IPS-20b (cell line): Measurements from ENCODE around the gene LRRC46.

Experiments used
- H3K27ac ChIP-seq: one replicate; pipeline ENCODE4 v1.5.1; 2013; ENCODE audit warnings: low read length
- H3K27me3 ChIP-seq: 2 replicates; pipeline ENCODE4 v1.6.1; 2013; ENCODE audit warnings: mild to moderate bottlenecking, low read length, inconsistent platforms; ENCODE audit not compliant: insufficient read depth
- H3K36me3 ChIP-seq: 2 replicates; pipeline ENCODE4 v1.6.1; 2013; ENCODE audit warnings: low read depth, mild to moderate bottlenecking, inconsistent platforms, low read length, moderate library complexity; ENCODE audit not compliant: insufficient read depth
- H3K4me1 ChIP-seq: 2 replicates; pipeline ENCODE4 v1.6.1; 2013; ENCODE audit warnings: mild to moderate bottlenecking, control low read depth, inconsistent platforms, low read length, moderate library complexity; ENCODE audit not compliant: insufficient read depth
- H3K4me3 ChIP-seq: 2 replicates; pipeline ENCODE4 v1.5.1; 2013; ENCODE audit warnings: mild to moderate bottlenecking, low read length, inconsistent platforms
- H3K9ac ChIP-seq: 2 replicates; pipeline ENCODE4 v1.6.1; 2013; ENCODE audit warnings: low read depth, mild to moderate bottlenecking, inconsistent platforms, low read length, moderate library complexity
- H3K9me3 ChIP-seq: 2 replicates; pipeline ENCODE4 v1.6.1; 2013; ENCODE audit warnings: mild to moderate bottlenecking, low read depth, low read length, inconsistent platforms; ENCODE audit not compliant: insufficient read depth

Gene LRRC46, protein sequence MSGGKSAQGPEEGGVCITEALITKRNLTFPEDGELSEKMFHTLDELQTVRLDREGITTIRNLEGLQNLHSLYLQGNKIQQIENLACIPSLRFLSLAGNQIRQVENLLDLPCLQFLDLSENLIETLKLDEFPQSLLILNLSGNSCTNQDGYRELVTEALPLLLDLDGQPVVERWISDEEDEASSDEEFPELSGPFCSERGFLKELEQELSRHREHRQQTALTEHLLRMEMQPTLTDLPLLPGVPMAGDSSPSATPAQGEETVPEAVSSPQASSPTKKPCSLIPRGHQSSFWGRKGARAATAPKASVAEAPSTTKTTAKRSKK

DNA sequence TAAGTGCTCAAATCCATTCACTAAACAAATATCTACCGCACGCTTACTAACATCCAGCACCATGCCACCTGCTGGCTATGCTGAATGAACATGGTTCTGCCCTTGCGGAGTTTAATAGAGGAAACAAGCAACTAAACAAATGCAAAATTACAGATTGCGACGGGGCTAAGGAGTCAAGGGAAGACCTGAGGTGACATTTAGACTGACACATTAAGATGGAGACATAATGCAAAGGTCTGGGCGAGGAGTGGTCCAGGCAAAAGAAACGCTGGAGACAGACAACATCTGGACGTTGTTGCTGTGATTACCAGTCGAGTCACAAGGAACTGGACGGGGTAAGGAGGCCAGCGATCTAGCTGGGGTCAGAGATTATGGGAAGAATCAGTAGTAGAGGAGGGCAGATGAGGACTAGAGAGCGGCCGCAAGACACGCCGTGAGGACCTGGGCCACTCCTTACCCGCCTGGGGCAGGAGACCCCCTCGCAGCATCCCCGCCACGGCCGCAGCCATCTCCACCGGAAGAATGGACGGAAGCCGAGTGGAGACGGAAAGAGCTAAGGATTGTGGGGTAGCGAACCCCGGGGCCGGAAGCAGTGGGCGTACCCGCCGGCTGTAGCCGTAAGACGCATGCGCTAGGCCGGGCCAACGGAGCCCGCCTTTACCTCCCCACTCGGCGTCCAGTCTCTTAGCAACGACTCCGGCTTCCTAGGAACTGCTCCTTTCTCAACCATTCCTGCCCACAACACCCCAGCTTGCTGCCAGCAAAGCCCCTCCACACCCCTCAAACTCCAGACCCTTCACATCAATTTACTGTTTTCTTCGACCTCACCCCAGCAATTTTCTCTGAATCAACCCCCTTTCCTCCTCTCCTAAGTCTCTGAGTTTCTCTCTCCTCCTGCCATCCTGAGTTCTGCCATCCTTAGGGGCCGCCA is at the start of gene LRRC46, which contains the start of gene MRPL10:
Gene LRRC46 (plus strand): TSS at position 668 of the 931 bp plus-strand sequence. CDS start 320 bp downstream, outside the sequence.
Gene MRPL10 (minus strand): TSS at position 539 of the 931 bp plus-strand sequence. CDS start 30 bp downstream, at position 509.
- Histone ChIP-seq H3K9ac (peak within 1 kb of the TSS; percentile 97), H3K4me1 (no peaks in the 10 kb centered on the region), H3K27ac (peak within 1 kb of the TSS; percentile 20), H3K27me3 (no peaks in the 10 kb centered on the region), H3K4me3 (peak within 1 kb of the TSS; percentile 100), H3K36me3 (peaks cover 31% of the 10 kb centered on the region), H3K9me3 (no peaks in the 10 kb centered on the region)

DNA sequence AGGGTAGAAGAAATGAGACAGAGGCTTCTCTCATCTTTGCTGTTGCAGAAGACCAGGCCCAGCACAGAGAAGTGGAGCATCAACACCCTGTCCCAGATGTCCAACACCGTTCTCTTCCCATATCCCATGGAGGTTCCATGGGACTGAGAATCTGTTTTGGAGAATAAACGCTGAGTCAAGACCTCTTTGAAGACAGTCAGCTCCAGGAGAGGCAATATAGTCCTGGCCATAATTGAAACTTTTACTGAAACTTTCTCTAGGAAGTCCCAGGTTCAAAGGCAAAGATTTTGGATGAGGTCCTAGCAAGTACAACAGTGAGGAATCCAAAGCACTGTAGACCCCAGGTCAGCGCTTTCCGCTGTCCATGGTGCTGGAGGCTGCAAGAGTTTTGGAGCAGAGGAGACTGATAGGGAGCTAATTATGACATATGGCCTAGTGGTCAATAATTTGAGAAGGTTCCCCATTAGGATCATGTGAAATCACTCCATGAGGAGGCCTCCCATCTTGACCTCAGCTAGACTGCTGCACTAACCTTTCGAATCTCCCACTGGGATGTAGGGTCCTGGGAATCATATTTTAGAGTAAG is 45.8 kb upstream of the LRRC46 start:
- peaks cover 41% of the 10 kb centered on the region for H3K27me3 ChIP-seq
- H3K27ac ChIP-seq: no peak overlapping the region
- H3K4me3 ChIP-seq: no peak overlapping the region
- H3K9me3 ChIP-seq: no peaks in the 10 kb centered on the region
- H3K36me3 ChIP-seq: no peaks in the 10 kb centered on the region
- H3K4me1 ChIP-seq: no peaks in the 10 kb centered on the region
- H3K9ac ChIP-seq: no peak overlapping the region

DNA sequence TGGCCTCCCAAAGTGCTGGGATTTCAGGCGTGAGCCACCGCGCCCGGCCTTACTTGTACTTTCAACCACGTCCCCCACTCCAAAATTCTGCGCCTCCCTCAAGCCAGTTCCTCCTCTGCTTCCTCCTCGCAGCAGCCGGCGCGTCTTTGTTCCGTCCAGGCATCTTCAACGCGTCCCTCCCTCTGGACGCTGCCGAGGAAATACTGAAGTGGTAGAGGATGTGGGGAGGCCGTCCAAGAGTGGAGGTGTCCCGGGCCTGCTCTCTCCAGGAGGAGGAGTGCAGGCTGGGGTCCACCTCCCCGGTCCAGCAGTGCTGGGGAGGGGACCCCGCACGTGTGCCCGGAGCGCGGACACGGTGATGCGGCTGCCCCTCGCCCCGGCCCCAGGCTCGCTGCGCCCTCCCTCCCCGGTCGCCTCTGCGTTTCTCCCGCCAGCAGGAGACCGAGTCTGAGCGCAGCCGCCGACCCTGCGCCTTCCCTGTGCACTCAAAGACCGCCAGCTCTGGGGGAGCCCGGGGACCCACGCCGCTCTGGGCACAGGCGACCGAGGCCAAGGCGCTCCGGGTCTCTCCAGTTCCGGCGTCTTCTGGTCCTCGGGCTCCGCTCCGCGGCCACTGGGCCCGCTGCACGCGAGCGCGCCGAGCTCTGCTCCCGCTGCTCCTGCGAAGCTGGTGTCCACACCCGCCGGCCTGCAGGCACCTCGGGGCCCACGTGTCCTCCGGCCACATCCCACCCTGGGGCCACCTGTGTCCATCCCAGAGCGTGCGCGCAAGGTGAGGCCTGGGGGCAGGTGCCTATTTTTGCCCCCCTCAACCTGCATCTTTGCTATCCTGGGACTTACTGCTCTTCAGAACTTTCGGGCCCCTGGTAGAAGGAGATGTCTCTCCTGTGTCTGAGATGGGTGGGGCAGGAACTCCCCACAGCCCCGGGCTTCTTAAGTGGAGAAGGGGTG is 41.6 kb upstream of the LRRC46 start:
- H3K9ac ChIP-seq: peak overlapping the region; percentile 70; the same call in 1 of the 2 replicates
- H3K36me3 ChIP-seq: no peaks in the 10 kb centered on the region
- H3K4me3 ChIP-seq: peak overlapping the region; percentile 79
- H3K27ac ChIP-seq: no peak overlapping the region
- H3K27me3 ChIP-seq: peaks cover 70% of the 10 kb centered on the region
- no peaks in the 10 kb centered on the region for H3K4me1 ChIP-seq
- no peaks in the 10 kb centered on the region for H3K9me3 ChIP-seq

DNA sequence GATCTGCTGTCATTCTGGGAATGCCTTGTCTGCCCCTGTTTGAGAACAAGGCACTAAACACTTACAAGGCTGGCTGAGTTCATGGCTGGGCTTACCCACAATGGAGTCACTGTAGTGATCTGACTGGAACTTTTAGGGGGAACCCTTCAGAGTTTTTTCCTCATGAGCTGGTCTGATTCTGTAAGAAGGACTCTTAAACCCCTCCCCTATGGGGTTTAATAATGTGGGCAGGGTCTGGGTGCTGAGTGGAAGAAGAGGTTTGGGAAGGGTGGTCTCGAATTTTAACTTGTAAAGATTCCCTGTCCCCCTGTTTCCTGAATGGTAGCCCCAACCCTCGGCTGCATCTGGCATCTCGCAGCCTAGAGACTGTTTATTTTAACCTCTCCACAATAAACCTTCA is 40.4 kb upstream of the LRRC46 start:
- no peaks in the 10 kb centered on the region for H3K9me3 ChIP-seq
- H3K36me3 ChIP-seq: no peaks in the 10 kb centered on the region
- no peak overlapping the region for H3K9ac ChIP-seq
- H3K4me3 ChIP-seq: no peak overlapping the region
- H3K27ac ChIP-seq: no peak overlapping the region
- H3K27me3 ChIP-seq: peaks cover 78% of the 10 kb centered on the region
- no peaks in the 10 kb centered on the region for H3K4me1 ChIP-seq

DNA sequence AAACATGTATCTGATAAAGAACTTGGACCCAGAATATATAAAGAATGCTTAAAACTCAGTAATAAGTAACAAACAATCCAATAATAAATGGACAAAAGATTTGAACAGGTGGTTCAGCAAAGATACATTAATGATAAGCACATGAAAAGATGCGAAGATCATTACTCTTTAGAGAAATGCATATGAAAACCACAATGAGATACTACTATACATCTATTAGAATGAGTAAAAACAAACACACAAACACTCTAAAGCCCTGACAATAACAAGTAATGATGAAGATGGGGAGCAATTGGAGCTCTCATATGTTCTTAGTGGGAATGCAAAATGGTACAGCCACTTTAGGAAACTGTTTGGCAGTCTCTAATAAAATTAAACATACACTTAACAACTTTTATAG is 39.0 kb upstream of the LRRC46 start:
- Histone ChIP-seq H3K27me3 (peaks cover 78% of the 10 kb centered on the region), H3K36me3 (no peaks in the 10 kb centered on the region), H3K9me3 (no peaks in the 10 kb centered on the region), H3K4me3 (no peak overlapping the region), H3K27ac (no peak overlapping the region), H3K4me1 (no peaks in the 10 kb centered on the region), H3K9ac (no peak overlapping the region)

DNA sequence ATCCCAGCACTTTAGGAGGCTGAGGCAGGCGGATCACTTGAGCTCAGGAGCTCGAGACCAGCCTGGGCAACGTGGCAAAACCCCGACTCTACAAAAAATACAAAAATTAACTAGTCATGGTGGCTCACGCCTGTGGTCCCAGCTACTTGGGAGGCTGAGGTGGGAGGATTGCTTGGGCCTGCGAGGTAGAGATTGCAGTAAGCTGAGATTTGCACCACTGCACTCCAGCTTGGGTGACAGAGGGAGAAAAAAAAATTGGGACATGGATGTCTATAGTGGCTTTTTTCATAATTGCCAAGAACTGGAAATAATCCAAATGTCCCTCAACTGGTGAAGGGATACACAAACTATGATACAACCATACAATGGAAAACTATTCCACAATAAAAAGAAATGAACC is 38.5 kb upstream of the LRRC46 start:
- no peak overlapping the region for H3K9ac ChIP-seq
- no peaks in the 10 kb centered on the region for H3K9me3 ChIP-seq
- H3K36me3 ChIP-seq: no peaks in the 10 kb centered on the region
- no peak overlapping the region for H3K27ac ChIP-seq
- H3K4me1 ChIP-seq: no peaks in the 10 kb centered on the region
- no peak overlapping the region for H3K4me3 ChIP-seq
- H3K27me3 ChIP-seq: peaks cover 74% of the 10 kb centered on the region

DNA sequence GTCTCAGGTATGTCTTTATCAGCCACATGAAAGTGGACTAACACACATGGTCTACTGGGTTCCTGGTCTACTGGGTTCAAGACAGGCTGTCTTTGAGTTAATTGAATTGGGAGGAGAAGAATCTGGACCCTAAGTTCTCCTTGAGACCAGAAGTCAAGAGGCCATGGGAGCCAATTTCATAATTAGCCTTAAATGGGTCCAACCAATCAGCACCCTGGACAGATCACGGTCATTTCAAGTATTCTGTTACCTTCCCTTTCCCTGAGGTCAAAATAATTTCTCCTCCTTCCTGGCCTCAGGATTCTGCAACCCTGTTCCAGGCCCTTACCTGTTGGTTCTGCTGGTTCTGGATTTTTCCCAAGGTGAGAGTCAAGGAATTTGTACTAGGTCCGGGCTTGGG is 33.7 kb upstream of the LRRC46 start:
- peaks cover 26% of the 10 kb centered on the region for H3K27me3 ChIP-seq
- H3K4me3 ChIP-seq: no peak overlapping the region
- no peaks in the 10 kb centered on the region for H3K36me3 ChIP-seq
- H3K4me1 ChIP-seq: no peaks in the 10 kb centered on the region
- H3K27ac ChIP-seq: no peak overlapping the region
- no peak overlapping the region for H3K9ac ChIP-seq
- no peaks in the 10 kb centered on the region for H3K9me3 ChIP-seq

DNA sequence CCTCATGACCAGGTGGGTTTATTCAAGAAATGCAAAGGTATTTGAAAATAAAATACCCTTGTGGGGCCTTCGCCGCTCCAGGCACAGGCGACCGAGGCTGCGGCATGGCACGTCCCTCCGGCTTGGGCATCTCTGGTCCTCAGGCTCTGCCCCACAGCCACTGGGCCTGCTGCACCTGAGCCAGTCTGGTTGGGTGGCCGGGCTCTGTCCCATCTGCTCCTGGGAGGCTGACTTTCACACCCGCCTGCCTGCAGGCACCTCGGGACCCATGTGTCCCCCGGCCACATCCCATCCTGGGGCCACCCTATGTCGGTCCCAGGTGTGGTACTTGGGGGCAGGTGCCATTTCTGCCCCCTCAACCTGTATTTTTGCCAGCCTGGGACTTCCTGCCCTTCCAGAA is 30.8 kb upstream of the LRRC46 start:
- no peak overlapping the region for H3K27ac ChIP-seq
- no peaks in the 10 kb centered on the region for H3K9me3 ChIP-seq
- peaks cover under 1% of the 10 kb centered on the region; the same call in 1 of the 2 replicates for H3K27me3 ChIP-seq
- H3K4me1 ChIP-seq: no peaks in the 10 kb centered on the region
- H3K36me3 ChIP-seq: no peaks in the 10 kb centered on the region
- no peak overlapping the region for H3K4me3 ChIP-seq
- no peak overlapping the region for H3K9ac ChIP-seq

DNA sequence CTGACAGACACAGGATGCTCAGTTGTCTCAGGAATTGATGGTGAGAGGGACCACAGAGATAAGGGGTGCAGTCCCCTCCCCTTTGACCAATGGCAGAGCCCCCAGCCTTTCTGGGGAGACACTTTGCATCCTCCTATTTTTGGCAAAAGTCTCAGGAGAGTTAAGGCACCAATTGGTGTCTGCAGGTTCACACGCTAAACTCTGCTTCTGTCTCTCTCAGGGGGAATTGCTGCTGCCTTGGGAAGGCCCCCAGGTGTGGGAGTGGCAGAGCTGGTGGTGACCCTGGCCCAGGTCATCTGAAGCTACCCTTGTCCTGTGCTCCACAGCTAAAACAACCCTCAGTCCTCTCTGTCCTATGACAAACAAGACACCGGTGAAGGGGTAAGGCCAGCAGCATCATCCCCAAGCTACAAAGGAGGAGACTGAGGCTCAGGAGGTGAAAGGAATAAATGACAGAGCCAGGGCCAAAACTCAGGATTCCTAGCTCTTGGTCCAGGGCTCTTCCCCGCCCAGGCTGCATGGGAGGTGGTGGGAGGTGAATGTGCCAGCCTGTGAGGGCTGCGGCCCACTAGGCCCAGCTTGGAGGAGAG is 30.2 kb upstream of the LRRC46 start:
- Histone ChIP-seq H3K36me3 (no peaks in the 10 kb centered on the region), H3K4me3 (no peak overlapping the region), H3K9ac (no peak overlapping the region), H3K9me3 (no peaks in the 10 kb centered on the region), H3K27me3 (no peaks in the 10 kb centered on the region; the same call in 1 of the 2 replicates), H3K4me1 (no peaks in the 10 kb centered on the region), H3K27ac (no peak overlapping the region)

DNA sequence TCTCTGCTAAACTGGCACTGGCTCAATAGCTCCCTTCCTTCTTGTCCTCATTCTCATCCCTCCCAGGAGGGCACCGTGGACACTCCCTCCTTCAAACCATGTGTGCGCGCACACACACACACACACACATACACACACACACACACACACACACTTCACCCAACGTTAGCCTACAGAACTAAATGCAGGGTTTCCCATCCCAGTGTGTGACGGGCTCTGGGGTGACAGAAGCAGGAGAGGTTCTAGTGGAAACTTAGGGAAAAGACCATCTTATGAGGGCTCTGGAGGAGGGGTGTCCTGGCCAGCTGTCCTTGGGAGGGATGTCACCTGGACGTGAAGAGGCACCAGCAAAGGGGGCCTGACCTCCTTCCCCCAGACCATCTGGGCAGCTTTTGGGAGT is 29.6 kb upstream of the LRRC46 start:
- Histone ChIP-seq H3K36me3 (no peaks in the 10 kb centered on the region), H3K9me3 (no peaks in the 10 kb centered on the region), H3K27me3 (no peaks in the 10 kb centered on the region; the same call in 1 of the 2 replicates), H3K4me1 (no peaks in the 10 kb centered on the region), H3K27ac (no peak overlapping the region), H3K9ac (no peak overlapping the region), H3K4me3 (no peak overlapping the region)
